ENCODE measurements around the gene SPATS2.

DNA sequence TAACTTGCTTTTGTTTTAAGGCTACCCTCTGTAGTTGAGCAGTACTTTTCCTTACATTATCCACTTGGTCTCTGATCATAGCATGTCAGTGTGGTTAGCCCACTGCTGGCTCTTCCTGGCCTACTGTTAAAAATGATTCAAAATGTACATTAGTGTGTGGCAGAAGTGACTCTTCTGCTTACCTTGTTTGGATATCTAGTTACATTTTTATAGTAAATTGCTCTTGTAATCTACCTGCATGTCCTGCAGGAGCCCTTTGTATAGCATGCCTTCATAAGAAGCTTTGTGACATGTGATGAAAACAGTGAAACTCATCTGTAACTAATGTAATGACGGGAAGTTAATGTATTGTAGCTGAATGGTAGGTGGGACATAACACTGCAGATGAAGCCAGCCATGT lies 8.1 kb downstream of the SPATS2 start:
- TF ChIP-seq CTCF (IDR thresholded peaks at IDR 0.05): no peak
- no peak for TF ChIP-seq POLR2AphosphoS5 (IDR thresholded peaks at IDR 0.05)

Data from transverse colon (tissue), 4 donors.